GM18907 (cell line): ENCODE measurements around the gene ARHGAP26.

ENCODE experiments used
- ATAC-seq: cut with Tn5 transposase; IDR thresholded peaks from one replicate; pipeline ENCODE4 v1.9.1; 2021; ENCODE audit warnings: mild to moderate bottlenecking, moderate library complexity; ENCODE audit not compliant: unreplicated experiment

ARHGAP26 gene

GRCh38 chr5:142846406-142846805 is 76.2 kb downstream of the ARHGAP26 start:
- ATAC-seq, result no peak

- ATAC-seq, result no peak
Observed at GRCh38 chr5:142847898-142848790, 78.0 kb downstream of the ARHGAP26 start.

DNA sequence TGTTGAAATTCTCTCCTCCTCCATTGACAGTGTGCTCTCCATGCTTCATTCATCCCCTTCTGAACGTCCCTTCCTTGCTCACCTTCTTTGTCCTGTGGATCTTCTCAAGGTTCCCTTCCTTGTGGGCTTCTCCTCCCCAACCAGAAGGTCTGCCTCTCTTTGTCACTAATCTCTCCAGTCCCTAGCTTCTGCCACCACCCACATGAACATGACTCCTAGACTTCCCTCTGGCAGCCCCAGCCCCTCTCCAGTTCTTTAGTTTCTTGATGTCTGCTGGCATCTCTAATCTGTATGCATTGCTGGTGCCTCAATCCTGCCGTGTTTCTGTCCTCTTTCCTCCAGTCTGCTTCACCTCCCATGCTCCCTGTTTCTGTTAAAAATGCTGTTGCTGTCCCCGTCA is 79.3 kb downstream of the ARHGAP26 start:
- no peak for ATAC-seq

DNA sequence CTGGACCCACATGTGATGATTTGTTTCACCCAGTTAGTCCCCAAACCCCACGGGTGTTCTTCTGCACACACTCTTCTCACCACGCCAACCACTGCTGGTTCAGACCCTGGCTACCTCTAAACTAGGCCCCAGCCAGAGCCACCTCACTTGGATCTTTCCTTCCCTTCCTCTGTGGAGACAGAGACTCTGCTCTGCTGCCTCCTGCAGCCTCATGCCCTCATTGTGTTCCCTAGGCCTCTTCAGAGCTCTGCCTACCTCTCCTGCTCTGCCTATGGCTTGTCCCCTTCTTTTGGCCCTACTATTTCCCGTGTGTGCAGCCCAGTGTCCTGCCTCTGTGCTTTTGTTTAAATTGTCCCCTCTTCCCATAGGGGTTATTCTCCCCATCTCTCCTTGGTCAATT is 79.7 kb downstream of the ARHGAP26 start:
- no peak for ATAC-seq

- ATAC-seq, result no peak
Observed at GRCh38 chr5:142851731-142852130, 81.6 kb downstream of the ARHGAP26 start.

DNA sequence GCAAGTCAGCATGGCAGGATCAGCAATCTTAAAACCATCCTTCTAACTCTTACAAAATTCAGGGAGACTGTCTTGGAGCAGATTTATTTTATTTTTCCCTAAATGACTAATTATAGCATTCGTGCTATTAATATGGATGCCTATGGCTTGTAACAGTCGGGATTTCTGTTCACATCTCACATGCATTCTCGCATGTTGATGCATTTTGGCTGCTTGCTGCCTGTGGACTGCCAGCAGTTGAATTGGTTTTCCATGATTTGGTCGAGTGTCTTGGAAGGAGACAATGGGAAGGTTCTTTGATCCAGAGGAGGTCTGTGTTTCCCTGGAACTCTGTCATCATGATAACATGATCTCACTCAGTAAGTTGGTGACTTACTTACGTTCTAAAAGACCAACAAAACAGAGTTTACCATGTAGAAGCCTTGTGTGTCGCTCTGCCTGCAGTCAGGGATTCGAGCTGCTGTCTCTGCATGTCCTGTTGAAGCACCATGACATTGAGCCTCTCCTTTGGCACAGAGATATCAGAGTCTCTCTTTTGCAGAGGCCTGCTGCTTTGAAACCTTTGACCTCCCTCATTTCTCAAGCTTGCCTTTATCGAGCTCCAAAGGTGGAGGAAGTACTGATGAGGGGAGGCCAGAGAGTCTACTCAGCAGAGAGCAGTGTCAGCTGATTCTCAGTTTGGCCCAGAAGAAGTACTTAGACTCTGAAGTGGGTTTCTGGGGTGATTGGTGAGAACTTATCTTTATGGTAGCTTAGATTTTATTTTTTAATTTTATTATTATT is 82.4 kb downstream of the ARHGAP26 start:
- no peak for ATAC-seq

DNA sequence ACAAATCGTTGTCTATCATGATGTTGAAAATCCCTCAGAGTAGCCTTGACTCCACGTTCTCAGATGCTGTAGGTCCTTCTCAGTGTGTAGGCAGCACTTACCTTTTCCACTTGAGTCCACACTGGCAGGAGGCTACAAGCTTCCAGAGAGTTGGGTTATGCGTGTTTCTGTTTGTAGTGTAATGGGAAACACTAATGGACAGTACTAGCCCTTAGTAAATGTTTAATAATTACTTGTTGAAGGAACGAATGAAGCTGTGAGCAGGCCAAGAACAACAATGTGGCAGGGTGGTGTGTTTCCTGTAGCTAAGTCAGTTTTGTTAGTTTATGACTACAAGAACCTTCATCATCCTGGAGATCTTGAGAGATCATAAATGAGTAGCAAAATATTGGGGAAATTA is 83.5 kb downstream of the ARHGAP26 start:
- ATAC-seq, result no peak

GRCh38 chr5:142856269-142856782 is 86.1 kb downstream of the ARHGAP26 start:
- ATAC-seq, result no peak

- no peak for ATAC-seq
Observed at GRCh38 chr5:142857405-142857804, 87.2 kb downstream of the ARHGAP26 start.

DNA sequence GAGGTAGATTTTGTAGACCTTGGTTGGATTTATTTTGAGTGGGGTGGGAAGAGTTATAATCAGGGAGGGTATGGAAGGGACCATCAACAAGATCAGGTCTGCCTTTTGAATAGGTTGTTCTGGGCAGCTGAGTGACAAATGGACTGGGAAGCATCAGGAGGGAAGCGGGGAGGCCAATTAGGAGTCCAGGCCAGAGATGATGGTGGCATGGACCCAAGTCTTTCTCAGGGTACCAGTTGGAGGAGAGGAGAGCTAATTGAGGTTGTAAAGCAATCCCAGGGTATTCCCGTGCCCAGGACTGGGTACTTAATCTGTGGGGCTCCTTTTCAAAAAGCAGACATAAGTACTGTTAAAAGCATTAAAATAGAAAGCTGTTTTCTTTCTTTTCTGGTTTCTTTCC is 88.9 kb downstream of the ARHGAP26 start:
- ATAC-seq, result no peak

DNA sequence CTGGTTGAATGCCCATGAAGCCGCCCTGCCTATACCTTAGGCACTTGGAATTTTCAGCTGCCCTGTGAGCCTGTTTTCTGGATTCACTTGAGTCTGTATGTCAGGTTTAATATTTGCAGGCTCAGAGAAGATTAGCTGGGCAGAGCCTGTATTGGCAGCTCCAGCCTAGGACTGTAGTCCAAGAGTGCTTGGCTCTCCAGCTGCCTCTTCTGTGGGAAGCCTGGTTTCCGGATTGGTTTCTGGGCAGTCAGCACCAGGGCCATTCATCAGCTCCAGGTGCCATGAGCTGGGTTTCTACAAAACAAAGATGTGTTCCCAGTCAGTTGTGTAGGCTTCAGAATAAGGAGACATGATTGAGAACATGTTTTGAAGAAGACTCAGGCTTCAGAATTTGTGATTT is 90.1 kb downstream of the ARHGAP26 start:
- ATAC-seq, result no peak

GRCh38 chr5:142861011-142861410 is 90.8 kb downstream of the ARHGAP26 start:
- ATAC-seq, result no peak

- ATAC-seq, result no peak
Observed at GRCh38 chr5:142862594-142862993, 92.4 kb downstream of the ARHGAP26 start.

DNA sequence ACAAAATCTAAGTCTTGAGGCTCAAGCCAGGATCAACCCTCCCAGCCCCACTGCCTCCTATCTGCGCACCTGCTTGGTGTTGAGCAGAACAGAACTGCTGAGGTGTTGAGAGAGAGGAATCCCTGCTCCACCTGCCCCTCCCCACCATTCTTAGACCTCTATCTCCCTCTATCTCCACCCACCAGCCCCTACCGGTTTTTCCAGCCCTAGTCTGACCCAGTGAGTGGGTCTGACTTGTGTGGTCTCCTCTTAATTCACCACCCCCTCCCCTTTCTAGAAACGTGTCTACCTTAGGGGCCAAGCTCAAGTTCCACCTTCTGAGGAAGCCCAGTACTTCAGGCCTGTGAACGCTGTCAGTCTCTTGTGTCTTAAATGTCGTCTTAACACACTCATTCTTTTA is 93.7 kb downstream of the ARHGAP26 start:
- ATAC-seq, result no peak

DNA sequence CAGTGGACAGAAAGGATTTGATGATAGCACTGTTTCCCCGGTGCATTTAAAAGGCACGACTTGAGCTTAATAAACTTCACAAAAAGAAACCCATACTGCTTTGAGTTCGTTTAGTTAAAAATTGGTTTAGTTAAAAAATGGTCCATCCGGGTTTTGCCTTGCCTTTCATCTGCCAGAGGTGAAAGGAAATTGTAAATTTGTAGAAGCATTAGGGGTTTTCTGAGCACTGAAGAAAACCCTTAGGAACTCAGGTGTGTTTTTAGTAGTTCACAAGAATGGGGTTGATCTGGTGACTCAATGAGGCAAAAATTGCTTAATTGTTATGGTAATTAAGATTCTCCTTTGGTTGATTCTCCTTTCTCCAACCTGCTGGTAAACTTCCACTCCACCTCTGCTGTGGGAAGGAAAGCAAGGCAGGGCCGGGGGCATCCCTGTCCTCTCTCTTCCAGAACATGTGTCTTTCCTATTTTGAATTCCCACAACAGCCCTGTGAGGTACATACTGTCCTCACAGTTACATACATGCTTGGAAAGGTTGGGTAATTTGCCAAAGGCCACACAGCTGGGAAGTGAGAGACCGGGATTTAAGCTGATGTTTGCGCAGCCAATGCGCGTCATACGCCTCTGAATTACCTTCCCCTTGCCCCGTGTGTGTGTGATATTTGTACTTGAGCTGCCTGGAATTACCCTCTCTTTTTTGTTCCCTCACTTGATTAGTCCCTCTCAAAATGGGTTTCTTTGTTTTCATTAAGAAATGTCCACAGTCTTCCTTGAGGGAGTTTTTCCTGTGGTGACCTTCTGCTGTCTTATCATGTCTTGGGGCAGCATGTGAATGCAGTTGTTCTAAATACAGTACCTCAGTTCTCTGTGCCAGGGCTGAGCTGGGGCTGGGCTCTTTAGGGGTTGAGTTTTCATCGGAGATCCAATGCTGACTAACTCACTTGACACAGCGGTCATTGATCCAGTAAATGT is 94.4 kb downstream of the ARHGAP26 start:
- ATAC-seq, result no peak

GRCh38 chr5:142865631-142866030 is 95.5 kb downstream of the ARHGAP26 start:
- ATAC-seq, result no peak

DNA sequence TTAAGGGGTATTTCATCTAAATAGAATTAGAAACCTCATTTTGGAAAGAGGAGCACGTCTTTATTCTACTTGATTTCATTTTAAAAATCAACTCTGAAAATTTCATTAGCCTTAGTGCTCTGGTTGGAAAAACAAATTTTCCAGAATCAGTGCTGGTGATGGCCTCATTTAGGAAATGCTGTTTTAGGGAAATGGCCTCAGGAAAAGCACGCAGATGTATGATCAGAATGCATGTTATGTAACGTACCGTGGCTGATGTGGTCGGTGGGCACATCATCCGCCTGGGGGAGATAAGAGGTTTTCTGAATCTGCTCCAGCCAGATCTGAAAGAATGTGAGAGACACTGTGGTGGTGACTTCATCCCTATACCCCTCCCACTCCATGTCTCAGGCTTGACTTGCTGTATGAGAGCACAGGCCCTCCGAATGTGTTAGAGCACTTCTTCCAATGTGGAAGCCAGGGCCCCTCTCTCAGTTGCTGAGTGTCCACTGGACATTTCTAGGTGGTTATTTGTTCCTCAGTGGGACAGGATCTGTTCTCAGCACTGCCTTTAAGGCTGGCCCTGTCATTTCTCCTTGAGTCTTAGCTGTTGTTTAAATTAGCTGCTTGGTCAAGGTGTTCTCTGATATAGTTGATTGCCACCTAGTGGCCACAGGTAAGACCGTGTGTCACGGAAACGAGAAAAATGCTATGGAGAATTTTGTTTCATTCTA is 96.5 kb downstream of the ARHGAP26 start:
- ATAC-seq, result peak; percentile 79

GRCh38 chr5:142869886-142870285 is 99.7 kb downstream of the ARHGAP26 start:
- ATAC-seq, result no peak

DNA sequence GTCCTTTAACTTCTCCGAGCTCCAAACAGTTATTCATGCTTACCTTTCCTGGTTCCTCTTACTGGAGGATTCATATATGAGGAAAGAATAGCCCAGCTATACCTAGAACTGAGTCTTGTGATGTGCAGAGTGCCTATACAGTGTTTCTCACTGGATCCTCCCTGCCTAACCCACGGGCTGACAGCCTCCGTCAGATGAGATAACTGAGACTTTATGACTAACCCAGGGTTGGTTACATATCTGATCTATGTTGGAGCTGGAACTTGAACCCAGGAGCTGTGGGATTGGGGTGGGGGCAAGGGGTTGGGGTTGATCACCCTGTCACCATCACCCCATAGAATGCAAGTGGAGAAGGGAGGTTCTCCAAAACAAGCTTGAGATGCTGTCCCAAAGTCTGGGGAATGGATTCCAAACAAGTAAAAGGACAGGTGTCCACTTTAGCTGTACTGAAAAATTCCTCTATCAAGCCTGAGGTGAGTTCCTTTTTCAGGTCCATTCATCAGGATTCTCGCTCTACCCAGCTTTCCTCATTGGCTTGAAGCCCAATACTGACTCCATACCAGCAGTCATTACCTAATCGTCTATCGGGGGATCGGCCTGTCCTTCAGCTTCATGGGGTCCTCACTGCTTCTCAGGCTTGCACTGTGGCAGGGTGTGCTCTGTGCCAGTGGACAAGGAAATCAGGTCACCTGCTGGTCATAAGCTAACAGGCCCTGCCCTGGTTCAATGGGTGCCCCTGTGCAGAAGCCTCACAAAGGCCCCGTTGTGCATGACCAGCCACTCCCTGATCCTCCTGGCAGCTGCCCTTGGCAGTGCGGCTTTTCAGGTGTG is 100.6 kb downstream of the ARHGAP26 start:
- no peak for ATAC-seq
